Measurements from ENCODE around the gene NFIC.
A peak's percentile ranks its signal among the peaks of the same experiment; 100 is the strongest.
"Not testable (repeated sequence)": the region's sequence is repeated elsewhere in the genome, so short reads cannot be mapped to it uniquely, and the experiment has no call there.

Gene NFIC

DNA sequence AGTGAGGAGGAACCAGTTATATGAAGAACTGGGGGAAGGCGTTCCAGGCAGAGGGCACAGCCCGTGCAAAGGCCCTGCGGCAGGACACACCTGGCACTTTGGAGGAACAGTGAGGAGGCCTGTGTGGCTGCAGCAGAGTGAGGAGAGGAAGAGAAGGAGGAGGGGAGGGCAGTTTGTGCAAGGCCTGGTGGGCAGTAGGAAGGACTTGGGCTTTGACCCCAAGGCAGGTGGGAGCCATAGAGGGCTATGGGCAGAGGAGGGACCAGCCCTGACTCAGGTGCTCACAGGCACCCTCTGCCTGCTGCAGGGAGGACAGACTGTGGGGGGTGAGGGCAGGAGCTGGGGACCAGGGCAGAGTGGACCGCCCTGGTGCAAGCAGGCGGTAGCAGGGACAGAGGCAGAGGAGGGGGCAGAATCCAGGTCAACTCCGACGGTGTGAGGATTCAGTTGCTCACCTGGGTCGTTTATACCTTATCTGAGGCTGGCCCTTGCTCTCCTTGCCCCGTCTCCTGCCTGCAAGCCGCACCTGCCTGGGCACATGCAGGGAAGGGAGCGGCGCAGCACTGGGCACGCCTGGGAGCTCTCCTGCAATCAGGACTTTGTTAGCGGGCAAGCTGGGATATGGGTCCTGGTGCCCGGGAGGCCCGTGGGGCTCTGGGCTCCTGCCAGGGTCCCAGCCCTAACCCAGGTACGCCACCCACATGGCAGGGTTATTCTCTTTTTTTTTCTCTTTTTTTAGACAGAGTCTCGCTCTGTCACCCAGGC is 34.8 kb downstream of the NFIC start:
- no peak for DNase-seq

DNA sequence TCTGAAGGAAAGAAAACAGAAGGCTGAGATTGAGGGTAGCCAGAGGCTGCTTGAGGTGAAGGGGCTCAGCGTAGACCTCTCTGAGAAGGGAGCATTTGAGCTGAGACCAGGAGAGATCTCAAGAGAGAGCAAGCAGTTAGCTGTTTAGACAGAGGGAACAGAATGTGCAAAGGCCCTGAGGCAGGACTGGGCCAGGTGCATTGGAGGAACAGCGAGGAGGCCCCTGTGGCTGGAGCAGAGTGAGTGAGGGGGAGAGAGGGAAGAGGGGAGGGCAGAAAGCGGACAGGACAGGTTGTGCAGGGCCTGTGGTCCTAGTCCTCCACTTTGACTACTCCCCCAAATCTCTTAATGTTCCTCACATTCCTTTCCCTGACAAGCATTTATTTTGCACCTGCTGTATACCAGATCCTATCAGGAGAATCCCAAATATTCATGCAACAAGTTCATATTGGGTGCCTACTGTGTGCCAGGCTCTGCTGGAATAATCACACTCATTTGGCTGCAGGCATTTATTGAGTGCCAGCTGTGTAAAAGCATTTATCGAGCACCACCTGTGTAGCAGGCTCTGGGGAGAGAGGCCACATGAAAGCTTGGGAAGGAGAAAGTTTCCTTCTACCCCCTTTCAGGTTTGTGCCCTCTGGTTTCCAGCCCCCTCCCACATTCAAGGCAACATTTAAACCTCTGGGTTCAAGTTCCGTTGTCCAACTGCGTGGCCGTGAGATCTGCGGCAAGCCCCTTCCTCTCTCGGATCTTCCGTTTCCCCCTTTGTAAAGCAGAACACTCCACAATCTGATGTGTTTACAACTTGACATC is 36.5 kb downstream of the NFIC start:
- no peak for DNase-seq

DNA sequence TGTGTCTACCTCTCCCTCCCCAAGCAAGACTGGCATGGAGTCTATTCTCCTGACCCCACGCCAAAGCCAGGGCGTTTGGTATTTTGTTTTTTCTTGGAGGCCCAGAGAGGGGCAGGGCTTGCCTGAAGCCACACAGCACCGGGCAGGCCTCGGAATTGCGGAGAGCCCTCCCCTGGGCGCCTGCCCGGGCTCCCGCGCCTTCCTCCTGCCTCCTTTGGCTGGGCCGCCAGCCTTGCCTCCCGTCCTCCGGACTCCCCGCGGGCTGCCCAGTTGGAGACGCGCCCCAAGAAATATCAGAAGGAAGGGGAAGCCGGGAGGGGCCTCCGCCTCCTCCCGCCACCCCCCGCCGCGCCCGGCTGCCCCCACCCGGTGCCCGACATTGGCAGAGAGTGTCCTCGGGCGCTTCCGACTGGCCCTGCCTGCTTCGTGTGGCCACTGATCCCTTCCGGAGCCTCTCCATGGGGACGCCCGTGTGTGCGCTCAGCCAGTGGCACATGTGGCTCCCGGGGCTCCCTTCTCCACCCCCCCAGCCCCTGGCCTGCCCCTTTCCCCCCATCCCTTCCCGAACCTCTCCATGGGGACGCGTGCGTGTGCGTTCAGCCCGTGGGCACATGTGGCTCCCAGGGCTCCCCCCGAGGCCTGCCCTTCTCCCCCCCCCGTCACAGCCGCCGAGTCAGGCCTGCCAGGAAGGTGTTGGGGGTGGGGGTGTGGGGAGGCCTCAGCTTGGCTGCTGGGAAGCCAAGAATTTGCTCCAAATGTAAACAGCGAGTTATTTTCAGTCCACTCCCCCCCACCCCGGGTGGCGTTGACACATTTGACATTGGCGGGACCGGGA is 37.3 kb downstream of the NFIC start:
- DNase-seq = peak; percentile 56

DNA sequence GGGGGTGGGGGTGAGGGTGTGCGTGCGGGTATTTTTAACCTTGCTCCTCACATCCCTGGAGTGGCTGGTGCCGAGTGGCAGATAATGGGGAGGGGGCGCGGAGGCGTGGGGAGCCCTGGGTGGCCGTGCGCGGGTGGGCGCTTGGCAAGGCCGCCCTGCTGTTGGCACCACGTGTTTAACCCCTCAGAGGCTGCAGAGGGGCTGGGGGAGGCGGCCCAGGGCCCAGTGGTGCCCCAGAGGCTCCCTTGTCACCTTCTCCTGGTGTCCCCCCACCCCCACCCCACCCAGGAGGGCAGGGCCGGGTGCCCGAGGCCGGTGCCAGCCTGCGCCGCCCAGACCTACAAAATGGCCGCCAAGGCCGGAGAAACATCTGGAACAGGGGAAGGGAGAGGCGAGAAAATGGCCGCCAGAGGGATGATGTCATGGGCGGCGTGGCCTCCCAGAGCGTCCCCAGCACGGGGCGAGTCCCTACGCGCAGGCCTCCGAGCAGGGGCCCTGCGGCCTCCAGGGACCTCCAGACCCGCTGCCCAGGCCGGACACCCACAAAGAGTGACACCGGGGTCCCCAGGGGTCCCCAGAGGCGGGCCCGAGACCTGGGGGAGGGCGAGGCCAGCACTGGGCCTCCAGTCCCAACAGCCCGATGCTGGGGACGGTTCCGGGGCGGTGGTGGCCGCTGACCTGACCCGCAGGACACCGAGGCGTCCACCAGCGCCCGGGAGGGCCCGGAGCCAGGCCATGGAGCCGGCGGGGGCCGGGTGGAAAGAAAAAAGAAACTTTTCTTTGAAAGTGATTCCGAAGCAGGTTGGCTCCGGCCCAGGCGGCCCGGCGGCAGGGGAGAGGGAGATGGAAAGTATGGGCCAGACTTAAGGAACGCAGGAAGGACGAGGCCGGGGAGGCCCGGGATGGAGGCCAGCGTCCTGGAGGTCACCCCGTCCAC is 38.2 kb downstream of the NFIC start:
- no peak for DNase-seq

DNA sequence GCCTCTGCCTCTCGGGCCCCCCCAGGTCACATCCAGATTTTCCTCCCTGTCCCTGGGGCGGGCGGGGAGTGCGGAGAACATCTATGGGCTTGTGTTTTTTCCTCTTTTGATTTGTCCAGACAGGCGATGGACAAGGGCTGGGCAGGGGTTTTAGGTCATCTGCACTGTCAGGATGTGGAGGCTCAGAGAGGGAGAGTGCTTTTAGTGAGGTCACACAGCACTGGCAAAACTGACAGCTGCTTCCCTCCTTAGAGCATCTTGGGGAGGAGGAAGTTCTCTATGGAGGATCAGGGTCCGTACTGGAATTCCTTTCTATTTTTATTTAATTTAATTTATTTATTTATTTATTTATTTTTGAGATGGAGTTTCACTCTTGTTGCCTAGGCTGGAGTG is 38.9 kb downstream of the NFIC start:
- DNase-seq = no peak

DNA sequence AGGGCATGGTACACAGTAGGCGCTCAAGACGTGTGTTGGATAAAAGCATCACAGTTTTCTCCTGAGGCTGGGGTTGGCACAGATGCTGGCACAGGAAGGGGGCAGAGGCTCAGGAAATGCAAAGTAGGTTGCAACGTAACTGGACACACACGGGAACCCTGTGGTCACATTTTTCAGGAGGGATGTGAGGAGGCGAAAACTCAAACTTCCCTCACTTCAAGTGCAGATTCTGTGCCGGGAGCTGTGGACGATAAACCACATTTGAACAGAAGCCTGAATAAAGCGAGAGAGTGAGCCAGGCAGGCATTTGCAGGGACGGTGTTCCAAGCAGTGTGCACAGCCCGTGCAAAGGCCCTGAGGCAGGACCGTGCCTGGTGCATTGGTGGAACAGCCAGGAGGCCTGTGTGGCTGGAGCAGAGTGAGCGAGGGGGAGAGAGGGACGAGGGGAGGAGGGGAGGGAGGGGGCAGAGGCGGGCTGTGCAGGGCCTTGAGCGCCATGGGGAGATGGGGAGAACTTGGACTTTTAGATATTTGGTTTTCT is 40.3 kb downstream of the NFIC start:
- DNase-seq = no peak

DNA sequence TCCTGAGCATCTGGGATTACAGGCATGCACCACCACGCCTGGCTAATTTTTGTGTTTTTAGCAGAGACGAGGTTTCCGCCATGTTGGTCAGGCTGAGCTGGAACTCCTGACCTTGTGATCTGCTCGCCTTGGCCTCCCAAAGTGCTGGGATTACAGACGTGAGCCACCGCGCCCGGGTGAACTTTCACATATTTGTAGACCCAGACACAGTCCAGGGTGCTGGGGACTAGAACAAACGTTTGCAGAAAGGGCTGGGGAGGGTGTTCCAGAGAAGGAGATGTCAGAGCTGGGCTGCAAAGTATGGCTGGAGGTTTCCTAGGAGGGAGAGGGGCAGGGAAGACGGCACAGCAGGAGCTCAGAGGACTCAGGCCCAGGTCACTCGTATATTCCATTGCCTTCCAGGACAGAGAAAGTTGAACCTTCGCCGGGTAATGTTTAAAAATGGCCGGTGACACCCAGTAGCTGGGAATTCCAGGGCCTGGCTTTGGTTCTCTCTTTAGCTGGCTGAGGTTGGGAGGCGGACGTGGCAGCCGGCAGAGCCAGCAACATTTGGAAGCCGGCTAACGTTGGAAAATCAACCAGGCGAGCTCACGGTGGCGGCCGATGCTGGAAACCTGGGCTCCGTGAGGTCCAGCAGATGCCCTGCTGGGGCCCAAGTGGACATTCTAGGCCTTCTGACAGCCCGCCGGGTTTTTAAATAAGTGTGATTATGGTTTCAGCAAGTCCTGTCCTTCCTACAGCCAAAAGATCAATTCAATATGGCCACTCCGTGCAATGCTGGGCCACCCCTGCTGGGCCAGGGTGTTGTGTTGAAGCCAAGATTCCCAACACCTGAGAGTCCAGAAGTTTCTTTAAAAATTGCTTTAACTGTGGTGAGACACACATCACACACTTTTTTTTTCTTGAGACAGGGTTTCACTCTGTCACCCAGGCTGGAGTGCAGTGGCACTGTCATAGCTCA is 41.5 kb downstream of the NFIC start:
- DNase-seq = no peak

DNA sequence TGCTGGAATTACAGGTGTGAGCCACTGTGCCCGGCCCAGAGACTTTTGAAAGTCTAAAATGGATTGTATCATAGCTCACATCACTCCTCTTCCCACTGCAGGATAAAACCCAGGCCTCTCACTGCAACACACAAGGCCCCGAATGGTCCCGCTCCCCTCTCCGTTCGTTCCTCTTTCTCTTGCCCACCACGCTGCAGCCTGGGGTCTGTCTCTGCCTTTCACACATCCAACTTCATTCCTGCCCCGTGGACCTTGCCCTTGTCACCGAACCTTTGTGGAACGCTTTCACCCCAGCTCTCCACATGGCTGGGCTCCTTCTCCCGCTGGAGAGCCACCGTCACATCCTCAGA is 42.6 kb downstream of the NFIC start:
- no peak for DNase-seq

DNA sequence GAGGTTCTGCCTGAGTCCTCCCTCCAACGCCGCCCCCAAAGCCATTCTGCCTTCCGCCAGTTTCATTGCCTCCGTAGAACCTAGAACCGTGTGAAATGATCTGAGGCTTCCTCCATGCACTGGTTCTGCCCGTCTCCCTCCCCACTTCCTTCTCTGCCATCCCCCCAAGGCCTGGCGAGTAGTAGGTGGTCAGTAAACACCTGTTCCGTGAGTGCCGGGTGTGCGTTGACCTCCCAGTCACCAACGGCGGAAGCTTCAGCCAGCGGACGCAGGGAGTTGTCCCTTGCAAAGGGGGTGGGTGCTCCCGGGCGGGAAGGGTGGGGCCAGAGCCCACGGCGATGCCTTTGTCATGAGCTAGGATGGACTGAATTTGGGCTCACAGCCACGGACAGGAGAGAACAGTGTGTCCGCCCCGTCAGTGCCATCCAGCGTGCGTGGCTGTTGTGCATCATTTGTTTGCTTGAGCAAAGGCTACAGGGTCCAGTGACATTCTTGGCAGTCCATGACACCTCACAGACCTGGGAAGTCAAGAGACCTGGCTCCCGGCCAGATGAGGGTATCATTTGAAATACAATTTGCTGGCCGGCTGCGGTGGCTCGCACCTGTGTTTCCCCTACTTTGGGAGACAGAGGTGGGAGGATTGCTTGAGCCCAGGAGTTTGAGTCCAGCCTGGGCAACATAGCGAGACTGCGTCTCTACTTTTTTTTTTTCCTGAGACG is 43.1 kb downstream of the NFIC start:
- DNase-seq = no peak

DNA sequence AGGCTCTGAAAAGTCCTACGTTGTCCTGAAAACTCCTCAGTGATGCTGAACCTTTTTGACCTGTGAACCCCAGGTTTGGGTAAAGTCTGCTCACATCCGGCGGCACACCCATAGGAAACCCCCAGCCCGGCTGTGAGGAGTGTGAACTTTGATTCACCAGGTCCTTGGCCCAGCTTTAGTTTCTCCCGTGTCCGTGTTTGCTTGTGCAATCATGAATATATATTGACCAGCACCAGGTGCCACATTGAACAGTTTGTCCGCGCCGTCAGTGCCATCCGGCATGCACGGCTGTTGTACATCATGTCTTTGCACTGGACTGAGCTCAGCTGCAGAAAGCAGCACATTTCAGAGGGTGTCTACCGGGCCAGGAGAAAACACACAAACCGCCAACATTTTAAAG is 45.3 kb downstream of the NFIC start:
- no peak for DNase-seq

DNA sequence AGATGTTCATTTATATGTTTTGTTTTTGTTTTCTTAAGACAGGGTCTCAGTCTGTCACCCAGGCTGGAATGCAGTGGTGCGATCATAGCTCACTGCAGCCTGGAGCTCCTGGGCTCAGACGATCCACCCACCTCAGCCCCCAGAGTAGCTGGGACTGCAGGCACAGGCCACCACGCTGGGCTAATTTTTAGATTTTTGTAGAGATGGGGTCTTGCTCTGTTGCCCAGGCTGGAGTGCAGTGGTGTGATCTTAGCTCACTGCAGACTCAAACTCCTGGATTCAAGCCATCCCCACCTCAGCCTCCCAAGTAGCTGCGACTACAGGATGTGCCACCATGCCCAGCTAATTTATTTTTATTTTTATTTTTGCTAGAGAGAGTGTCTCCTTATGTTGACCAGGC is 45.7 kb downstream of the NFIC start:
- DNase-seq = no peak

DNA sequence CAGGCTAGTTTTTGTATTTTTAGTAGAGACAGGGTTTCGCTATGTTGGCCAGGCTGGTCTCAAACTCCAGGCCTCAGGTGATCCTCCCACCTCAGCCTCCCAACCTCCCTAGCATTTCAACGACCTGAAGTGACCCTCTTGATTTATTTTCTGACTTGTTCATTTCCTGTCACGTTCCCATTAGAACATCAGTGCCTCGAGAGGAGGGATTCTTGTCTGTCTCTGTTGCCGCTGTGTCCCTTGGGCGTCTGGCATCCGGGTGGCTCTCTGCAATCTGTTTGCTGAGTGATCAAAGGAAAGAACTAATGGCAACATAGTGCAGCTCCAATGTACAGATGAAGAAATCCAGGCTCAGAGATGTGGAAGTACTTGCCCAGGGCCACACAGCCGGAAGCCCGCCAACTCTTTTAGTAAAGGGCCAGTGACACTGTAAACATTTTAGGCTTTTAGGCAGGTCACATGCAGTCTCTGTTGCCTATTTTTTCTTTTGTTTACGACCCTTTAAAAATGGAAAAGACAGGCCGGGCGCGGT is 47.5 kb downstream of the NFIC start:
- DNase-seq = no peak

DNA sequence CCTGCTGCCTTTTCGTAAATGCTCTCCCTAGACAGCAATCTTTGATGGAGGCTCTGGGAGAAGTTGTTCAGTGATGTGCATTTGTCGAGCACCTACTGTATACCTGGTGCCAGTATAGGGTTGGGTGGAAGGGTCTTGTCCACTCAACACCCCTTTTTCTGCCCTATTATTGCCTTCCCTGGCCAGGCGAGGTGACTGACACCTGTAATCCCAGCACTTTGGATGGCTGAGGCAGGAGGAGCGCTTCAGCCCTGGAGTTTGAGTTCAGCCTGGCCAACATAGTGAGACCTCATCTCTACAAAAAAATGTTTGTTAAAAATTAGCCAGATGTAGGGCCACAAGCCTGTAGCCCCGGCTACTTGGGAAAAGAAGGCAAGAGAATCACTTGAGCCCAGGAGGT is 49.3 kb downstream of the NFIC start:
- no peak for DNase-seq

DNA sequence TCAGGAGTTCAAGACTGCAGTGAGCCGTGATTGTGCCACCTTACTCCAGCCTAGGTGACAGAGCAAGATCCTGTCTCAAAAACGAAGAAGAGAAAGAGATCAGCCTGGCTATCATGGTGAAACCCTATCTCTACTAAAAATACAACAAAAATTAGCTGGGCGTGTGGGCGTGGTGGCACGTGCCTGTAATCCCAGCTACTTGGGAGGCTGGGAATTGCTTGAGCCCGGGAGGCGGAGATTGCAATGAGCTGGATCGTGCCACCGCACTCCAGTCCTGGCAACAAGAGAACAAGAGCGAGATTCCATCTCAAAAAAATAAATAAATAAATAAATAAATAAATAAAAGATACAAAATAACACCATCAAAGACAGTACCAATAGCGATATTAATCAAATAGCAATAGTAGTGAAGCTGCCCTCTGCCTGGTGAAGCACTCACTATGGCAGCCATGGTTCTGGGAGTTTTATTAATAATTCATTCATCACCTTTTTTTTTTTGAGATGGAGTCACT is 53.9 kb downstream of the NFIC start:
- DNase-seq = no peak

DNA sequence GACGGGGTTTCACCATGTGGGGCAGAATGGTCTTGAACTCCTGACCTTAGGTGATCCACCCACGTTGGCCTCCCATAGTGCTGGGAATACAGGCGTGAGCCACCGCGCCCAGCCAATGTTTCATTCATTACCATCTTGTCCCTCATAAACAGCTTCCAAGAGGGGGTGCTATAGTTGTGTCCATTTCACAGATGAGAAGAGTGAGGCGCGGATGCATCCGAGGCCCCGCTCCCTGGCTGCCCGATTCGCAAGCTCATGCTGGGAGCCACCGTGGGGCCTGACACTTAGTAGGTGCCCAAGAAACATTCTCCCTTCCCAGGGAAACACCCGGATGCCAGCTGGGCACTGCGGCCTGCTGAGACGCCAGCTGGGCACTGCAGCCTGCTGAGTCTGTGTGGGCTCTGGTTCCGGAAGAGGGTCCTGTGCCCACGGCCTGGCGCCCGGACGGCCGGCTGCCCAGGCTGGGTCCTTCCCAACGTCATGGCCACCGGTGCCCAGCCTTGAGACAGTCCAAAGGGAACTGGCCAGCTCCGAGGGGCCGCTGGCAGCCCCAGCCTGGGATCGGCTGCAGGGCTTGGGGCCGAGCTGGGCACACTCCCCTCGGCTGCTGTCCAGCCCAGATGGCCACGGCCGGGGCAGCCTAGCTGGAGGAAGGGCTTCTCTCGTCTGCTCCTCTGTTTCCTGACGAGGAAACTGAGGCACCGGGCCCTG is 54.7 kb downstream of the NFIC start:
- no peak for DNase-seq

DNA sequence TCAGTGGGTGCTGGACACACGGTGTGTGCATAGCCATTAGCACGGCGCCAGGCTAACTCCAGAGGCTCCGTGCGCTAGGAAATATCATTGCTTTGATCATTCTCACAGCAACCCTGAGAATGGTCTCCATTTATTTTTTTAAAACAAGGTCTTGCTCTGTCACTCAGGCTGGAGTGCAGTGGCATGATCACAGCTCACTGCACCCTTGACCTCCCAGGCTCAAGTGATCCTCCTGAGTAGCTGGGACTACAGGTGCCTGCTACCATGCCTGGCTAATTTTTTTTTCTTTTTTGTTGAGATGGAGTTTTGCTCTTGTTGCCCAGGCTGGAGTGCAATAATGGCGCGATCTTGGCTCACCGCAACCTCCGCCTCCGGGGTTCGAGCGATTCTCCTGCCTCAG is 55.3 kb downstream of the NFIC start:
- not testable (repeated sequence) for DNase-seq

DNA sequence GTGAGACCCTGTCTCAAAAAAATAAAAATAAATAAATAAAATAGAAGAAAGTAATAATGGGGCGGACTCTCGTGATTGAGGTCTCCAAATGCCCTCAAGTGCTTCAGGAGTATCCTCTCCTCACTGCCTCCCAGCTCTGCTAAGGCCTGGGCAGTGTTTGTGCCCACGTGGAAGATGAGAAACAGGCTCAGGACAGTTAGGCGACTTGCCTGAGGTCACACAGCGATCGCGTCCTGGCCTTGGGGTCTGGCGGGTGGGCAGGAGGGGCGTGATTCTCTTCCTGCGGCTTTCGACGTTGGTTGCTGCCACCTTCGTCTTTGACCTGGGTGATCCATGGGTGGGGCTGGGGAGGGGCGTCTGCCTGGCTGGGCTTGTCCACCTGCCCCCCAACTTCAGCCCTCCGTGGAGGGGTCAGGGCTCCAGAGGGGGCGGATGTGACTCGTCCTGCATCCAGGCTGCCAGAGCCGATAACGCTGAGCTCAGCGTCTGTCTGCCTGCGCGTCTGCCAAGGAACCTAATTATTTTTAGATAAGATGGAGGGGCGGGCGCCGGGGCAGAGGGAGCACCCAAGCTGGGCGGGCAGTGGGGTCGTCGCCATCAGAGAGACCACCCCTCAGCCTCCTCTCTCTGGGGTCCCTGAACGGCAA is 56.9 kb downstream of the NFIC start:
- DNase-seq = no peak

DNA sequence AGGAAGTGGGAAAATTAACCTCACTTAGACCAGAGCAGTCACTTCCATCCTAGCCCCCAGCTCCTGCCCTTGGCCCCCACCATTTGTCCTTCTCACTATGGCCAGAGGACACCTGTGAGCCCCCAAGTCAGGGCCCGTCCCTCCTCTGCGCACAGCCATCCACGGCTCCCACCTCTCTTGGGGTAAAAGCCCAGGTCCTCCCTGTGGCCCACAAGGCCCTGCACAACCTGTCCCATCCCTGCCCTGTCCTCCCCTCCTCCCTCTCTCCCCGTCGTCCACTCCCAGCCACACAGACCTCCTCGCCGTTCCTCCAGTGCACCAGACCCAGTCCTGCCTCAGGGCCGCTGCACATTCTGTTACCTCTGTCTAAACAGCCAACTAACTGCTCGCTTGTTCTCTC is 60.0 kb downstream of the NFIC start:
- no peak for DNase-seq

DNA sequence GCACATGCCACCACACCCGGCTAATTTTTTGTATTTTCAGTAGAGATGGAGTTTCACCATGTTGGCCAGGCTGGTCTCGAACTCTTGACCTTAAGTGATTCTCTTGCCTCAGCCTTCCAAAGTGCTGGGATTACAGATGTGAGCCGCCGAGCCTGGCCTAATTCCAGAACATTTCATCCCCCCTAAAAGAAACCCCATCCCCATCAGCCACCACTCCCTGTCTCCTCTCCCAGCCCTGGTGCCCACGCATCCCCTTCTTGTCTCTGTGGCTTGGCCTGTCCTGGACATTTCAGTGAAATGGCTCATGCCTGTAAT is 63.9 kb downstream of the NFIC start:
- DNase-seq = not testable (repeated sequence)

Measured in COR-L47 (cell line).